GM12878 (cell line): ENCODE measurements around the gene RFC3. TPM values are rescaled to one million over a fixed set of nuclear protein-coding genes. Genes with fewer than 3 reads are reported as not detected.

Experiments
- ATAC-seq: fragments of 200-7000 bp; cut with Tn5 transposase; 3 replicates; pipeline ENCODE4 v1.9.1; 2020; ENCODE audit warnings: mild to moderate bottlenecking, moderate library complexity
- BruUV-seq: library from RNA; stranded (reverse); fragments of 400-500 nt; replicated peaks from 2 replicates; lab custom pipeline; 2021; lab: Mats Ljungman, UMichigan
- CTCF ChIA-PET: fragments of 300-600 bp; sonication (Branson Sonifier 250); formaldehyde crosslinking; extraction: SDS; loops from one replicate; lab custom pipeline; 2021; ENCODE audit warnings: inconsistent platforms; lab: Yijun Ruan, JAX
- POLR2A ChIA-PET: fragments of 350-600 bp; formaldehyde crosslinking; extraction: SDS; loops from one replicate; lab custom pipeline; 2021; ENCODE audit warnings: inconsistent platforms; lab: Charles Lee
- RAD21 ChIA-PET: fragments of 300-600 bp; sonication (Branson Sonifier 250); formaldehyde crosslinking; loops from one replicate; lab custom pipeline; 2023; ENCODE audit warnings: antibody characterized with exemption; ENCODE audit not compliant: unreplicated experiment; lab: Charles Lee
- SMC1A ChIA-PET: fragments of 300-600 bp; sonication (Branson Sonifier 250); formaldehyde crosslinking; loops from one replicate; lab custom pipeline; 2023; ENCODE audit not compliant: unreplicated experiment, uncharacterized antibody; lab: Charles Lee
- DNase-seq: peaks from one replicate; pipeline ENCODE4 v3.0.0-alpha.2; 2011; ENCODE audit warnings: low read depth, low spot score
- FAIRE-seq: peaks from 3 replicates; lab custom pipeline; 2011; peaks lifted over from hg19 to GRCh38; lab: Jason Lieb, UNC
- H2AFZ ChIP-seq: 2 replicates; pipeline ENCODE4 v1.6.0; 2011; ENCODE audit warnings: low read depth, low read length, control low read depth; ENCODE audit not compliant: control insufficient read depth
- H3K27ac ChIP-seq: 2 replicates; pipeline ENCODE4 v1.5.1; 2011; ENCODE audit warnings: control low read depth; ENCODE audit not compliant: control insufficient read depth, insufficient read depth
- H3K27me3 ChIP-seq, 2 experiments: replicated peaks in 1 of 2; 2 replicates each; pipeline versions ENCODE4 v1.6.0 to v1.6.1; 2011; ENCODE audit warnings: low read length in 1 of 2; ENCODE audit not compliant: control insufficient read depth in 2 of 2, insufficient read depth in 2 of 2
- H3K36me3 ChIP-seq, 2 experiments: 2 replicates each; pipeline ENCODE4 v1.5.1; 2011; ENCODE audit warnings: low read length in 1 of 2; ENCODE audit not compliant: control insufficient read depth in 2 of 2, insufficient read depth in 2 of 2
- H3K4me1 ChIP-seq: 2 replicates; pipeline ENCODE4 v1.6.1; 2011; ENCODE audit warnings: mild to moderate bottlenecking, low read length, moderate library complexity, mixed read lengths; ENCODE audit not compliant: control insufficient read depth, insufficient read depth
- H3K4me2 ChIP-seq: 2 replicates; pipeline ENCODE4 v1.6.0; 2011; ENCODE audit warnings: control low read depth; ENCODE audit not compliant: control insufficient read depth, insufficient read depth
- H3K4me3 ChIP-seq: fragments of 200-600 bp; sonication (generic); 2 replicates; pipeline ENCODE4 v1.5.1; 2016
- H3K79me2 ChIP-seq: 2 replicates; pipeline ENCODE4 v1.6.0; 2011; ENCODE audit warnings: low read length; ENCODE audit not compliant: control insufficient read depth, insufficient read depth
- H3K9ac ChIP-seq: 2 replicates; pipeline ENCODE4 v1.8.0; 2011; ENCODE audit warnings: low read length, control low read depth, mixed read lengths; ENCODE audit not compliant: control insufficient read depth, insufficient read depth
- H3K9me3 ChIP-seq: replicated peaks from 3 replicates; pipeline ENCODE4 v1.5.1; 2011; ENCODE audit warnings: mild to moderate bottlenecking, low read length; ENCODE audit not compliant: control insufficient read depth, insufficient read depth
- H4K20me1 ChIP-seq: 2 replicates; pipeline ENCODE4 v1.6.0; 2011; ENCODE audit not compliant: control insufficient read depth, insufficient read depth
- ETV6 ChIP-seq, 2 experiments: fragments of 450-650 bp in 1 of 2; IDR thresholded peaks in 1 of 2; conservative IDR thresholded peaks in 1 of 2; 2 replicates each; pipeline ENCODE4 v1.6.1; 2014; ENCODE audit warnings: antibody characterized with exemption in 1 of 2, borderline replicate concordance in 1 of 2, low read depth in 1 of 2, mild to moderate bottlenecking in 1 of 2, moderate library complexity in 1 of 2
- RBBP5 ChIP-seq: fragments of 200-600 bp; sonication (generic); conservative IDR thresholded peaks from 2 replicates; pipeline ENCODE4 v1.6.1; 2016
- SPI1 ChIP-seq: IDR thresholded peaks from 2 replicates; pipeline ENCODE4 v1.6.1; 2011; ENCODE audit warnings: low read depth, mild to moderate bottlenecking, low read length, moderate library complexity, borderline replicate concordance; ENCODE audit not compliant: insufficient read depth
- USF2 ChIP-seq: IDR thresholded peaks from 2 replicates; pipeline ENCODE4 v1.6.1; 2011; ENCODE audit warnings: low read depth, low read length, improper control_type of control experiment, borderline replicate concordance
- WGBS: methylation state at CpG from one replicate; pipeline ENCODE4 v1.1.6; 2016; ENCODE audit warnings: low lambda C conversion rate; ENCODE audit not compliant: insufficient replicate concordance, insufficient coverage; ENCODE audit errors: missing lambda C conversion rate; 5-methylcytosine and 5-hydroxymethylcytosine counted together
- in situ Hi-C: fragments of 300-500 bp; cut with MboI; formaldehyde crosslinking; loops from 9 replicates; pipeline ENCODE4 v1.14.3; 2018; ENCODE audit warnings: mixed read lengths
- intact Hi-C: fragments of 100-400 bp; cut with micrococcal nuclease; formaldehyde crosslinking; loops from one replicate; pipeline ENCODE4 v1.14.2; 2022; ENCODE audit not compliant: unreplicated experiment
- polyA plus RNA-seq, 11 experiments: library from polyadenylated mRNA; depleted of rRNA in 4 of 11; unstranded in 6 of 11; stranded (reverse) in 5 of 11; fragments of >200 nt; fragmentation: Nextera tagmentation in 4 of 11; fragmentation: Illumina TruSeq in 1 of 11; extraction: Ambion mirVana in 4 of 11; extraction: Trizol in 1 of 11; gene quantifications; 1 replicate in 1 of 11; 2 replicates in 10 of 11; pipeline versions ENCODE4 v1.2.1 to v1.2.3, GENCODE V29; 2011 to 2016; ENCODE audit warnings: inconsistent platforms in 2 of 11, missing spikeins in 2 of 11, low read depth in 1 of 11
- small RNA-seq: library from RNA; depleted of rRNA; stranded (forward); fragments of <200 nt; gene quantifications from one replicate; pipeline ENCODE3, GENCODE V24; 2014
- total RNA-seq, 4 experiments: library from RNA; depleted of rRNA in 3 of 4; stranded (reverse); fragments of >200 nt in 3 of 4; fragmentation: Illumina TruSeq in 1 of 4; extraction: Trizol in 1 of 4; gene quantifications; 2 replicates each; pipeline versions ENCODE4 v1.2.1 to v1.2.3, GENCODE V29; 2013 to 2021
- TF ChIP-seq, protein P1 (sequence below): fragments of 450-650 bp; IDR thresholded peaks from 2 replicates; pipeline ENCODE4 v1.6.1; 2016; ENCODE audit warnings: mild to moderate bottlenecking

RFC3 gene
- total and polyA plus RNA-seq, 10 of the 15 experiments (the other 5 are each of a cell fraction or from before 2014, with no cell fraction given), result 57.6 to 98.9 (median 81.3) TPM

GRCh38 chr13:33884531-33885220 is 66.7 kb downstream of the RFC3 start:
- POLR2A ChIA-PET, result no interaction called here
- FAIRE-seq (no peak), DNase-seq (no peak)

More at GRCh38 chr13:33884531-33885220, 66.7 kb downstream of the RFC3 start:
- no peaks in the 10 kb centered on the region for H3K27me3 ChIP-seq
- TF ChIP-seq, protein P1, sequence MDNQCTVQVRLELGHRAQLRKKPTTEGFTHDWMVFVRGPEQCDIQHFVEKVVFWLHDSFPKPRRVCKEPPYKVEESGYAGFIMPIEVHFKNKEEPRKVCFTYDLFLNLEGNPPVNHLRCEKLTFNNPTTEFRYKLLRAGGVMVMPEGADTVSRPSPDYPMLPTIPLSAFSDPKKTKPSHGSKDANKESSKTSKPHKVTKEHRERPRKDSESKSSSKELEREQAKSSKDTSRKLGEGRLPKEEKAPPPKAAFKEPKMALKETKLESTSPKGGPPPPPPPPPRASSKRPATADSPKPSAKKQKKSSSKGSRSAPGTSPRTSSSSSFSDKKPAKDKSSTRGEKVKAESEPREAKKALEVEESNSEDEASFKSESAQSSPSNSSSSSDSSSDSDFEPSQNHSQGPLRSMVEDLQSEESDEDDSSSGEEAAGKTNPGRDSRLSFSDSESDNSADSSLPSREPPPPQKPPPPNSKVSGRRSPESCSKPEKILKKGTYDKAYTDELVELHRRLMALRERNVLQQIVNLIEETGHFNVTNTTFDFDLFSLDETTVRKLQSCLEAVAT, result no peak
- TF ChIP-seq SPI1 (no peak), USF2 (no peak), RBBP5 (no peak), ETV6 (conservative IDR thresholded peaks at IDR 0.05 in 1 of 2, IDR thresholded peaks at IDR 0.05 in 1 of 2; ENCODE audit: borderline replicate concordance in 1 of 2, low read depth in 1 of 2) (no peak)
- TF ChIP-seq, all 136 proteins: peak for 0
- no peaks in the 10 kb centered on the region for H3K4me1 ChIP-seq
- H2AFZ ChIP-seq, result no peak overlapping the region
- BruUV-seq, result no TSS peak
- ChIA-PET SMC1A (interaction anchor here (0.9 kb wide), 1 partner anchor 23 kb away, joined by 3 read pairs; no protein-coding TSS in a partner anchor), CTCF (no interaction called here), RAD21 (no interaction called here)
- H3K4me2 ChIP-seq, result no peak overlapping the region
- in situ Hi-C loops, result no loop called here
- no peak overlapping the region for H3K4me3 ChIP-seq
- 0 out of 4 replicates have a peak, but pooled peaks cover 0 to 2% of the 10 kb centered on the region in 2 experiments for H3K36me3 ChIP-seq
- H3K79me2 ChIP-seq, result no peaks in the 10 kb centered on the region
- H3K9ac ChIP-seq, result no peak overlapping the region
- WGBS, result 94% methylated on average over 11 of the region's 11 CpGs
- no peaks in the 10 kb centered on the region for H4K20me1 ChIP-seq
- no peak for ATAC-seq
- H3K27ac ChIP-seq, result no peak overlapping the region
- intact Hi-C loops, result no loop called here
- no peaks in the 10 kb centered on the region; the same call in 2 of the 3 replicates for H3K9me3 ChIP-seq

Small RNA genes lying within 50 kb of the gene (small RNA-seq; reads per million reads assigned to genes)
- not detected for gene RNU5A-4P
